SH-SY5Y (cell line): ENCODE measurements around the gene CACNA1I.

Experiments
- GATA2 ChIP-seq: IDR thresholded peaks from 2 replicates; pipeline ENCODE4 v1.6.1; 2011; ENCODE audit warnings: mild to moderate bottlenecking, low read depth, low read length
- GATA3 ChIP-seq: IDR thresholded peaks from 2 replicates; pipeline ENCODE4 v1.6.1; 2011; ENCODE audit warnings: low read depth, mild to moderate bottlenecking, low read length, moderate library complexity

DNA sequence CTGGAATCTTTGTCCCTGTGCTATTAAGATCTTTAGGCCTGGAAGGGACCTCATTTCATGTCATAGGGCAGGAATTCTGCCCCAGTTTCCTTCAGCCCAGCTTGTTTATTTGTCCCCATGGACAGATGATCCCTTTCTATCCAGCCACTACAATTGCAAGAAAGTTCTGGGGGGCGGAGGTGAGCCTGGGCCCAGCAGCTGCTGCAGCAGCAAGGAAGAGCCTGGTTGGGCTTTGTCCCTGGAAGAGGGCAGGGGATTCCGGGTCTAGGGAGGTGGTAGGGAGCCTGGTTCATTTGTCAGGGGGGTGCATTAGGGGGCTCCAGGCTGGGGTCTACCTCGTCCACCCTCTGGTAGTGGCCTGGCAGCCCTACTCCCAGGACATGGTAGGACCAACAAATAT, 16.4 kb upstream of the CACNA1I start:
- TF ChIP-seq GATA2 (no peak), GATA3 (no peak)
